ENCODE measurements around the gene BCL2L11.
"Not testable (repeated sequence)": the region's sequence is repeated elsewhere in the genome, so short reads cannot be mapped to it uniquely, and the experiment has no call there.

BCL2L11 gene, protein sequence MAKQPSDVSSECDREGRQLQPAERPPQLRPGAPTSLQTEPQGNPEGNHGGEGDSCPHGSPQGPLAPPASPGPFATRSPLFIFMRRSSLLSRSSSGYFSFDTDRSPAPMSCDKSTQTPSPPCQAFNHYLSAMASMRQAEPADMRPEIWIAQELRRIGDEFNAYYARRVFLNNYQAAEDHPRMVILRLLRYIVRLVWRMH

DNA sequence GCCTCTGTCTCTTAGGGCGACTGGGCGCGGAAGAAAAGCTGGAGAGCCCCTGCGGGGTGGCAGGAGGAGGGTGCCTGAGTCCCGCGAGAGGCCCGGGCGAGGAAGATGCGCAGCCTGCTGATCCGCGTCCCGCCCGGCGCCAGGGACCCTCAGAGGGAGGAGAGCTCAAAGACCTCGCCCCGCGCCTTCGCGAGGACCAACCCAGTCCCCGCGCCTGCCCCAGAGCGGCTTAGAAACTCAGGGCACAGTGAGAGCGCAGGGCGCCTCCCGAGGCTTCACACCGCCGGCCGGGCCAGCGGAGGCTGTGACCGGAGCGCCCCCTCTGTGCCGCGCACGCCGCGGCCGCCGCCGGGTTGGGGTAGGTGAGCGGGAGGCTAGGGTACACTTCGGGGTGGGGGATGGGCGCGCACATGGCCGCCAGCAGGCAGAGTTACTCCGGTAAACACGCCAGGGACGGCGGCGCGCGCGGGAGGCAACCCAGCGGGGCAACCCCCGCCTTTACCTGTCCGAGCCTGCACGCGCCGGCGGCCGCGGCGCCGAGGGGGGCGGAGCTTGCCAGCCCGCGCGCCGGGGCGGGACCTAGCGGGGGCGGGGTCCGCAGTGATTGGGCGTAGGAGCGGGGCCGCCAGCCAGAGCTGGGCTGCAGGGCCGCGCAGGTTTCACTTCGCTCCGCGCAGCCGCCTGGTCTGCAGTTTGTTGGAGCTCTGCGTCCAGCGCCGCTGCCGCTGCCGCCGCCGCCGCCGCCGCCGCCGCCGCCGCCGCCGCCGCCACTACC, at the start of gene BCL2L11:
BCL2L11 (plus strand) TSS at position 662 of the 775 bp plus-strand sequence. CDS start 2,832 bp downstream, outside the sequence.
- peaks cover 15% of the 10 kb centered on the region for H3K27me3 Mint-ChIP-seq
- H3K4me1 Mint-ChIP-seq, result peaks cover 21% of the 10 kb centered on the region
- DNase-seq (ENCODE audit: low spot score in 2 of 2) (peak; percentile 97 to 98), ATAC-seq (ENCODE audit: low read depth) (peak; percentile 68)
- H3K9me3 Mint-ChIP-seq, result no peaks in the 10 kb centered on the region
- H3K27ac Mint-ChIP-seq, result peak within 1 kb of the TSS; percentile 95
- H3K36me3 Mint-ChIP-seq, result peaks cover 3% of the 10 kb centered on the region
- peak within 1 kb of the TSS; percentile 93 for H3K4me3 Mint-ChIP-seq

GRCh38 chr2:111071600-111072171, 49.0 kb upstream of the BCL2L11 start:
- DNase-seq (ENCODE audit: low spot score in 2 of 2) (no peak), ATAC-seq (ENCODE audit: low read depth) (peak; percentile 71)
- Mint-ChIP-seq H3K36me3 (peaks cover 3% of the 10 kb centered on the region), H3K27me3 (peaks cover under 1% of the 10 kb centered on the region), H3K4me3 (no peak overlapping the region), H3K9me3 (peaks cover 10% of the 10 kb centered on the region), H3K27ac (no peak overlapping the region), H3K4me1 (peaks cover 10% of the 10 kb centered on the region)

DNA sequence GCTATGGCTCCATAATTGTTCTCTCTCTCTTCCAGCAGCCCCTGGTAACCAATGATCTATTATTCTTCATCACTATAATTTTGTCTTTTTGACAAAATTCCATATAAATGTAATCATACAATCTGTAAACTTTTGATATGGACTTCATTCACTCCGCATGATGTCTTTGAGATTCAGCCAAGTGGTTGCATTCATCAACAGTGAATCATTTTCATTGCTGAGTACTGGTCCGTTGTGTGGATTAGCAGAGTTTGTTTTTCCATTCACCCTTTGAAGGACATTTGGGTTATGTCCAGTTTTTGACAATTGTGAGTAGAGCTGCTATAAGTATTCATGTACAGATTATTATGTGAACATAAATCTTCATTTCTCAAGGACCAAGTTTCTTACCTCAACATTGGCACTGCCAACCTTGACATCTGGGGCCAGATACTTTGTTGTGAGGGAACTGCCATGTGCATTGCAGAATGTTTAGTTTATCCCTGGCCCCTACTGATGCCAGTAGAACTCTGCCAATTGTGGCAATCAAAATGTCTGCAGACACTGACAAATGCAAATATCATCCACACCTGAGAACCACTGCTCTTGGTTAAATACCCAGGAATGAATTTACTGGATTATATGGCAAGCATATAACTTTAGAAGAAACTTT, 48.4 kb upstream of the BCL2L11 start:
- H3K36me3 Mint-ChIP-seq, result peaks cover 5% of the 10 kb centered on the region
- H3K9me3 Mint-ChIP-seq, result peaks cover 12% of the 10 kb centered on the region
- H3K27me3 Mint-ChIP-seq, result peaks cover 2% of the 10 kb centered on the region
- H3K4me3 Mint-ChIP-seq, result no peak overlapping the region
- H3K27ac Mint-ChIP-seq, result no peak overlapping the region
- DNase-seq (ENCODE audit: low spot score in 2 of 2) (no peak), ATAC-seq (ENCODE audit: low read depth) (no peak)
- peaks cover 10% of the 10 kb centered on the region for H3K4me1 Mint-ChIP-seq

GRCh38 chr2:111082659-111083058, 38.1 kb upstream of the BCL2L11 start:
- DNase-seq (ENCODE audit: low spot score in 2 of 2); ATAC-seq (ENCODE audit: low read depth); H3K9me3 Mint-ChIP-seq; H3K4me3 Mint-ChIP-seq; H3K27ac Mint-ChIP-seq; H3K4me1 Mint-ChIP-seq; H3K36me3 Mint-ChIP-seq: not testable (repeated sequence)
- H3K27me3 Mint-ChIP-seq, result peaks cover 23% of the 10 kb centered on the region

GRCh38 chr2:111091811-111092211, 28.9 kb upstream of the BCL2L11 start:
- Mint-ChIP-seq H3K27me3 (peaks cover 2% of the 10 kb centered on the region), H3K9me3 (no peaks in the 10 kb centered on the region), H3K4me3 (no peak overlapping the region), H3K4me1 (no peaks in the 10 kb centered on the region), H3K36me3 (no peaks in the 10 kb centered on the region), H3K27ac (no peak overlapping the region)
- DNase-seq (ENCODE audit: low spot score in 2 of 2) (no peak), ATAC-seq (ENCODE audit: low read depth) (no peak)

DNA sequence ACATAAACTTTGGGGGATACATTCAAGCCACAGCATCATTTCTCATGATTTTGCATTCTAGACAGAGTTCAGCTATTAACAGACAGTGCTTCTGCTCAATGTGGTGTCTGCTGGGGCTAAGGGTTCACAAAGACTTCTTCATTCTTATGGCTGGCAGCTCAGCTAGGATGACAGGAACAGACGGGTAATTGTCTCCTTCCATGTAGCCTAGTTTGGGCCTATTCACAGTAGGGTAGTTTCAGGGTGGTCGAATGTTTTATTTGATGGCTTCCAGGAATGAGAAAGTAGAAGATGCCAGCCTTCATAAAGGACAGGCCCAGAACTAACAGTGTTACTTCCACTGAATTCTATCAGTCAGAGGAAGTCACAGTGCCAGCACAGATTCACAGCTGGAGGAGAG, 26.0 kb upstream of the BCL2L11 start:
- Mint-ChIP-seq H3K27me3 (peaks cover 2% of the 10 kb centered on the region), H3K36me3 (no peaks in the 10 kb centered on the region)
- DNase-seq (ENCODE audit: low spot score in 2 of 2), result no peak

DNA sequence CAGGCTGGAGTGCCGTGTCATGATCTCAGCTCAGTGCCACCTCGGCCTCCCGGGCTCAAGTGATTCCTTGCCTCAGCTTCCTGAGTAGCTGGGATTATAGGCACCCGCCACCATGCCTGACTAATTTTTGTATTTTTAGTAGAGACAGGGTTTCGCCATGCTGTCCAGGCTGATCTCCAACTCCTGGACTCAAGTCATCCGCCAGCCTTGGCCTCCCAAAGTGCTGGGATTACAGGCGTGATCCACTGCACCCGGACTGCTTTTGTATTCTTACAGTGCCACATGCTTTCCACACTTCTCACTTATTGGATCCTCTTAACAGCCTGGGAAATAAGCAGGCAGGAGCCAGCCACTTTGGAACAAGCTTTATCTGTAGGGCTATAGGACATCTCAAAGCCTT, 25.3 kb upstream of the BCL2L11 start:
- Mint-ChIP-seq H3K27me3 (no peaks in the 10 kb centered on the region), H3K36me3 (no peaks in the 10 kb centered on the region), H3K4me3 (no peak overlapping the region)

More for the DNA sequence above, 26.0 kb upstream of the BCL2L11 start:
- Mint-ChIP-seq H3K4me3 (no peak overlapping the region), H3K4me1 (no peaks in the 10 kb centered on the region), H3K27ac (no peak overlapping the region), H3K9me3 (no peaks in the 10 kb centered on the region)
- no peak for ATAC-seq (ENCODE audit: low read depth)

GRCh38 chr2:111099402-111099801, 21.3 kb upstream of the BCL2L11 start:
- no peak overlapping the region for H3K27ac Mint-ChIP-seq
- H3K27me3 Mint-ChIP-seq, result no peaks in the 10 kb centered on the region
- no peak overlapping the region for H3K4me3 Mint-ChIP-seq
- H3K9me3 Mint-ChIP-seq, result no peaks in the 10 kb centered on the region
- no peaks in the 10 kb centered on the region for H3K36me3 Mint-ChIP-seq
- no peak for ATAC-seq (ENCODE audit: low read depth)
- H3K4me1 Mint-ChIP-seq, result peaks cover 7% of the 10 kb centered on the region
- DNase-seq (ENCODE audit: low spot score in 2 of 2), result no peak

More for the DNA sequence above, 25.3 kb upstream of the BCL2L11 start:
- ATAC-seq (ENCODE audit: low read depth) (no peak), DNase-seq (ENCODE audit: low spot score in 2 of 2) (no peak)
- Mint-ChIP-seq H3K4me1 (peaks cover 2% of the 10 kb centered on the region), H3K9me3 (no peaks in the 10 kb centered on the region), H3K27ac (no peak overlapping the region)

DNA sequence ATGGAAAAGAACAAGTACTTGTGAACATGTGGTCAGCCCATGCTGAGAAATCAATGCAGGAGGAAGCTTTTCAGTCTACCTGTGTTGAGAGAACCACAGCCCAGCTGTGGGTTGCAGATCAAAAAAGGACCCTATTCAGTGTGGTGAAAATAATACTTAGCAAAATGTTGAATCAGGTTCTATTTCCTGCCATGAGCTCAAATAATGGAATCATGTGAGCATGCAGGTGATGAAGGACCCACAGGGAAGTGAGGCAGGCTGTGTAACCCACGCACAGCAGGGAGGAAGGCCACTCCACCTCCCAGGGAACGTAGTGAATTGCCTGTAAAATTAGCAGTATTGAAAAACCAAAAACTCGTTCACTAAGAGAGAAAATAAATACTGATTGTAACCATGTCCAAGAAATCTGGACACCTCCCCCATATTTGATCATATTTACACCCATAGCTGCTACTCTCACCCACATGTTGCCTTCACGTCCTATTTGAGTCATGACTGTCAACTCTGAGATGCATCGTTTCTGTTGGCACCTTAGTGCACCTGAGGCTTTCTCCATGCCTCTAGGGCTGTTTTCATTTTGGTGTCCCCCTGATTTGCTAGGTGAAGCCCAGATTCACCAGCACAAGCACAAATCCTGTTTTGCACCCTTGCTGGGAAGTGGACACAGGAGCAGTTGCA, 20.5 kb upstream of the BCL2L11 start:
- DNase-seq (ENCODE audit: low spot score in 2 of 2) (no peak), ATAC-seq (ENCODE audit: low read depth) (no peak)
- H3K4me3 Mint-ChIP-seq, result no peak overlapping the region
- H3K27ac Mint-ChIP-seq, result no peak overlapping the region
- H3K9me3 Mint-ChIP-seq, result no peaks in the 10 kb centered on the region
- no peaks in the 10 kb centered on the region for H3K36me3 Mint-ChIP-seq
- H3K4me1 Mint-ChIP-seq, result peaks cover 7% of the 10 kb centered on the region
- H3K27me3 Mint-ChIP-seq, result no peaks in the 10 kb centered on the region

DNA sequence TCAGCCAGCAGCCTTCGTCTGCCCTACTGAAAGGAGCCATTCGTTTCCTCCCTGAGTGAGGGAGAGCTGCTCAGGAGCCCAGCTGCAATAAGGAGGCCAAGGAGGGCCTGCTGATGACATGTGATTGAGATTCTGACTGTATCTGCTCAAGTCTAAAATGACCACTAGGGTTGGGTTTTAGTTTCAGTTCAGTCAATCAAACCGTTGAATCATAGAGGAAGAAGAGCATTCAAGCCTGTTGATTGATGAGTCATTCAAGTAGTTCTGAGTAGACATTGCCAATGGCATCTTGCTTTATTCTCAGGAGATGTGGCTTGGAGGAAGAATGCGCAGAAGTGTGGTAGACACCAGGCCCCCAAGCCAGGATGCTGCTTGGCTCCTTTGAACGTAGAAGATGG, 19.9 kb upstream of the BCL2L11 start:
- Mint-ChIP-seq H3K9me3 (no peaks in the 10 kb centered on the region), H3K4me3 (no peak overlapping the region), H3K27ac (no peak overlapping the region), H3K36me3 (no peaks in the 10 kb centered on the region), H3K4me1 (peaks cover 7% of the 10 kb centered on the region), H3K27me3 (no peaks in the 10 kb centered on the region)
- ATAC-seq (ENCODE audit: low read depth) (peak; percentile 74), DNase-seq (ENCODE audit: low spot score in 2 of 2) (no peak)

DNA sequence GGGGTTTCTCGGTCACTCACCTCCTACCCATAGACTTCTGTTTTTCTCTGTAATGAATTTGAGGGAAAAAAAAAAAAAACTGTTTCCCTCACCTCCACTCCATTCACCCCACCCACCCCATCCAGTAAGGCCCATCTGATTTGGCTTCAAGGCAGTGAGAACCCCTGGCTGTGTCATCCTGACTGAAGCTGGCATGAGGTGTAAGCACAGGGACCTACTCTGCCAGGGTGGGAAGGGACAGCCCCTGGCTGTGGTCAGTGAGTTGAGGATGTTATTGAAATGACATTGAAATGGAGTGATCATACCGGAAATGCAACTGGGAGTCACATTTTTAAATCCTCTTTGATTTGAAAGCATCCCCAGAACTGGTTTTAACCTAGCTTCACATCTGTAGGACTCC, 19.1 kb upstream of the BCL2L11 start:
- Mint-ChIP-seq H3K4me1 (peaks cover 7% of the 10 kb centered on the region), H3K27ac (no peak overlapping the region), H3K9me3 (no peaks in the 10 kb centered on the region), H3K4me3 (no peak overlapping the region), H3K36me3 (no peaks in the 10 kb centered on the region), H3K27me3 (no peaks in the 10 kb centered on the region)
- ATAC-seq (ENCODE audit: low read depth) (no peak), DNase-seq (ENCODE audit: low spot score in 2 of 2) (no peak)

- Mint-ChIP-seq H3K27me3 (no peaks in the 10 kb centered on the region), H3K36me3 (no peaks in the 10 kb centered on the region), H3K9me3 (no peaks in the 10 kb centered on the region), H3K27ac (no peak overlapping the region), H3K4me1 (peaks cover 7% of the 10 kb centered on the region), H3K4me3 (no peak overlapping the region)
- DNase-seq (ENCODE audit: low spot score in 2 of 2) (no peak), ATAC-seq (ENCODE audit: low read depth) (no peak)
Observed at GRCh38 chr2:111102216-111102615, 18.5 kb upstream of the BCL2L11 start.

- Mint-ChIP-seq H3K27me3 (peaks cover 3% of the 10 kb centered on the region), H3K4me3 (no peak overlapping the region), H3K9me3 (no peaks in the 10 kb centered on the region), H3K4me1 (peaks cover under 1% of the 10 kb centered on the region), H3K27ac (no peak overlapping the region), H3K36me3 (no peaks in the 10 kb centered on the region)
- no peak for DNase-seq (ENCODE audit: low spot score in 2 of 2)
- no peak for ATAC-seq (ENCODE audit: low read depth)
Observed at GRCh38 chr2:111105926-111106325, 14.8 kb upstream of the BCL2L11 start.

- no peak overlapping the region for H3K27ac Mint-ChIP-seq
- DNase-seq (ENCODE audit: low spot score in 2 of 2) (no peak), ATAC-seq (ENCODE audit: low read depth) (no peak)
- H3K4me1 Mint-ChIP-seq, result no peaks in the 10 kb centered on the region
- no peaks in the 10 kb centered on the region for H3K9me3 Mint-ChIP-seq
- H3K36me3 Mint-ChIP-seq, result no peaks in the 10 kb centered on the region
- H3K27me3 Mint-ChIP-seq, result peaks cover 3% of the 10 kb centered on the region
- no peak overlapping the region for H3K4me3 Mint-ChIP-seq
Observed at GRCh38 chr2:111106706-111107105, 14.0 kb upstream of the BCL2L11 start.
